GM20000 (cell line): ENCODE measurements around the gene LARP1B.

Experiments
- DNase-seq: peaks from one replicate; pipeline ENCODE4 v3.0.0; 2012; ENCODE audit warnings: low spot score
- TF ChIP-seq, protein P1 (sequence below): IDR thresholded peaks from 2 replicates; pipeline ENCODE4 v1.5.1; 2012; ENCODE audit warnings: mild to moderate bottlenecking, control low read depth; ENCODE audit errors: extremely low read depth, missing control alignments

LARP1B gene

DNA sequence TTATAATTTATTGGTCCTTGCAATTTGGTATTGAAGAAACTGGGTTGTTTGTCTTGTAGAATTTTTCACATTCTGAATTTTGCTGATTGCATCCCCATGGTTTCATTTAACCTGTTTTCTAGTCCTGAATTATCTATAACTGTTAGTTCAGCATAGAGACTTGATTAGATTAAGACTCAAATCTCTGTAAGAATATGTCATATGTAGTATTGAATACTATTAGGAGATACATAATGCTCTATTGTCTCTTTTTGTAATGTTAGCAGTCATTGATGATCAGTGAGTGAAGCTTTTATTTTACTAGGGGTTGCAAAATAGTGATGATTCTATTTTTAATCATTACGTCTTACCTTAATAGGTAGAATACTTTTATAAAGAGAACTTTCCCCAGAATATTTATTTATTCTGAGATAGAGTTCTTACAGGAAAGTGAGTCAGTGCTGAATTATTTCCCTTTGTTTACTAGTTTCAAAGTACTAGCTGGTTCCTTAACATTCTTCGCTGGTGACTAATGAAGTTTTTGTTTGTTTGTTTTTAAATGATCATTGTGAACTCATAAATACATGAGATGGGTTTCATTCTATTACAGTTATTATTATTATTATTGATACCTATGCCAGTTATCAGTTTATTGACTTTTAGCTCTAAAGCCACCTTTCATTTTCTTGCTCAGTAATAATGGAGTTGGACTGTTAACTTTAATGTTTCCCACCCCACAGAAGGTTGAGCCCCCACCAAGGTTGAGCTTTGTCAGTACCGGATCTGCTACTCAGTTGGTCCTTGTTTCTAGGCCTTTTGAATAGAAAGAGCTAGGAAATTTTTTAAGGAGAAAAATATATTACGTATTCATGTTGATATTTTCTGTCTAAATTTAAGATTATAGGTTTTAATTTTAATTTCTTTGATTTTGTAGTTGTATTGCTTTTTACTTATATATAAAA lies 102.3 kb downstream of the LARP1B start:
- no peak for DNase-seq
- TF ChIP-seq, protein P1, sequence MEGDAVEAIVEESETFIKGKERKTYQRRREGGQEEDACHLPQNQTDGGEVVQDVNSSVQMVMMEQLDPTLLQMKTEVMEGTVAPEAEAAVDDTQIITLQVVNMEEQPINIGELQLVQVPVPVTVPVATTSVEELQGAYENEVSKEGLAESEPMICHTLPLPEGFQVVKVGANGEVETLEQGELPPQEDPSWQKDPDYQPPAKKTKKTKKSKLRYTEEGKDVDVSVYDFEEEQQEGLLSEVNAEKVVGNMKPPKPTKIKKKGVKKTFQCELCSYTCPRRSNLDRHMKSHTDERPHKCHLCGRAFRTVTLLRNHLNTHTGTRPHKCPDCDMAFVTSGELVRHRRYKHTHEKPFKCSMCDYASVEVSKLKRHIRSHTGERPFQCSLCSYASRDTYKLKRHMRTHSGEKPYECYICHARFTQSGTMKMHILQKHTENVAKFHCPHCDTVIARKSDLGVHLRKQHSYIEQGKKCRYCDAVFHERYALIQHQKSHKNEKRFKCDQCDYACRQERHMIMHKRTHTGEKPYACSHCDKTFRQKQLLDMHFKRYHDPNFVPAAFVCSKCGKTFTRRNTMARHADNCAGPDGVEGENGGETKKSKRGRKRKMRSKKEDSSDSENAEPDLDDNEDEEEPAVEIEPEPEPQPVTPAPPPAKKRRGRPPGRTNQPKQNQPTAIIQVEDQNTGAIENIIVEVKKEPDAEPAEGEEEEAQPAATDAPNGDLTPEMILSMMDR, result no peak

DNA sequence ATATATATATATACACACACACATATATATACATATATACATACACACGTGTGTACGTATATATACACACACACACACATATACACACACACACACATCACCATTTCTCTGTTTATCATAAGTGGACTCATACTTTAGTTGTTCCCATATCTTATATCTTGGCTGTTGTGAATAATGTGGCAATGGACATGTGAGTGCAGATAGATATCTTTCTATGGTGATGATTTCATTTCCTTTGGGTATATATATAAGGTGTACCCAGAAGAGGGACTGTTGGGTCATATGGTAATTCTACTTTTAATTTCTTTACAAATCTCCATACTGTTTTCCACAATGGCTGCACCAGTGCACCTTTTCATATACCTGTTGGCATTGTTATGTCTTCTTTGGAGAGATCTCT lies 105.9 kb downstream of the LARP1B start:
- TF ChIP-seq, protein P1, result no peak
- DNase-seq, result no peak

DNA sequence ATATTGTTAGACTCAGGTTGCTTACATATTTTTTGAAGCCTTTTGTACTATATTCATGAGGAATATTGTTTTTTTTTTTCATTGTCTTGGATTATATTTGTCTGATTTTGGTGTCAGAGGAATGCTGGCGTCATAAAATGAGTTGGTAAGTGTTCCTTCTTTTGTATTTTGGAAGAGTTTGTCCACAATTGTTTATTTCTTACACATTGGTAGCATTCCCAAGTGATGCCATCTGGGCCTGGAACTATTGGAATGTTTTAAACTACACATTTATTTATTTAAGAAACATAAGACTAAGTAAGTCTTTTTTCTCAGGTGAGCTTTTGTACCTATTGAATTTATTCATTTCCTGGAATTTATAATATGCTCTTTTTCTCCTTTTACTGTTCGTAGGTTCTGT lies 107.6 kb downstream of the LARP1B start:
- DNase-seq, result no peak
- TF ChIP-seq, protein P1, result no peak

DNA sequence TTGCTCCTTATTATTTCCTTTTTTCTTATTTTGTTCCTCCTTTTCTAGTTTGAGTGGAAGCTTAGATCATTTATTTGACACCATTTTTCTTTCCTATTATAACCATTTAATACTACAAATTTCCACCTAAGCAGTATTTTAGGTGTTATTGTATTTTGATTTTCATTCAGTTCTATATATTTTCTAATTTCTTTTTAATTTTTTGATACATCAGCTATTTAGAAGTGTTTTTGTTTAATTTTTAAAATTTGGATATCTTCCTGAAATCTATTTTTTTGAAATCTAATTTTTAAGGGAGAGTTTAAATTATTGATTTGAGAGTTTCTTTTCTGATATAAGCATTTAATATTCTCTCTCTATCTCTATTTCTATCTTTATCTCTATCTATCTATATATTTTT lies 108.1 kb downstream of the LARP1B start:
- DNase-seq, result no peak
- TF ChIP-seq, protein P1, result no peak

DNA sequence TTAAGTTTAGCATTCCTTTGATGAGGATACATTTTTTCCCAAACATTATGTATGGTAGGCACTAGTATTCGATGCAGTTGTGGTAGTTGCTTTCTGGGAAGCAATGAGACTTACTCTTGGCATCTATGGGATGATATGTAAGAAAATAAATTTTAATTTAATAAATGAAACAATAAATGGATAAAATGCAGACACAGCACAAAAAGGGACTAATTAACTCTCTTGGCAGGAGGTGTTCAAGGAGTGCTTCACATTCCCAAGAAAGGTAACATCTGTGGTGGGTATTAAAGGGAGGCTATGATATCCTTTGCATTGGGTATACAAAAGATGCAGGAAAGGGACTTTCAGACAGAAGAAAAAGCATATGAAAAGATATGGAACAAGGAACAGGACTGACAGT lies 115.5 kb downstream of the LARP1B start:
- no peak for DNase-seq
- TF ChIP-seq, protein P1, result no peak

DNA sequence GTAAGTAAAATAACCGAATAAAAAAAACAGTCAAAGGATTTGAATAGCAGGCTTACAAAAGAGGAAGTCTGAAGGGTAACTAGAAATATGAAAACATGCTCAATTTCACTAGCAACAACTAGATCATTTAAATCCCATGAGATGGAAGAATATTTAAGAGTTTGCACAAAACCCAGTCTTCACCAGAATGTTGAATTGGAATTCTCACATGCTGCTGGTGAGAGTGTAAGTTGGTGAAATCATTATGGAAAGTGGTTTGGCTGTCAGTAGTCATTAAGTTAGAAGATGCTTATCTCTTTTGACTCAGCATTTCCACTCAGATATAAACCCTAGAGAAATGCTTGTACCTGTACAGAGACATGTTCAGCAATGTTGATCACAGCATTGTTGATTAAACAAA lies 116.4 kb downstream of the LARP1B start:
- no peak for DNase-seq
- TF ChIP-seq, protein P1, result no peak

DNA sequence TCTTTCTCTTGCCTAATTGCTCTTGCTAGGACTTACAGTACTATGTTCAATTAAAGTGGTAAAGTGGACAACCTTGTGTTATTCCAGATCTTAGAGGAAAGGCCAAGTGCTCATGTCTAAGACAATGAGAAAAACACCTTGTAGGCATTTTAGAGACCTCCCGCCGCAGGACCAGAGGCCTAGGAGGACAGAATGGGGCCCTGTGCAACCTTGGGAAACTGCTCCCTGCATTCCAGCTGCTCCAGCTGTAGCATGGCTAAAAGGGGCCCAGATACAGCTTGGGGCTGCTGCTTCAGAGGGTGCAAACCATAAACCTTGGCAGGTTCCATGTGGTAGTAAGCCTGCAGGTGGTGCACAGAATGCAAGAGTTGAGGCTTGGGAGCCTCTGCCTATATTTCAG lies 125.5 kb downstream of the LARP1B start:
- TF ChIP-seq, protein P1, result no peak
- no peak for DNase-seq
